Kidney capillary endothelial cell (primary cell): Measurements from ENCODE around the gene CALR.
A peak's percentile ranks its signal among the peaks of the same experiment; 100 is the strongest.
"Not testable (repeated sequence)": the region's sequence is repeated elsewhere in the genome, so short reads cannot be mapped to it uniquely, and the experiment has no call there.

Experiments used
- DNase-seq: peaks from one replicate; pipeline ENCODE4 v3.0.0-alpha.2; 2018; ENCODE audit warnings: low spot score

Gene CALR

DNA sequence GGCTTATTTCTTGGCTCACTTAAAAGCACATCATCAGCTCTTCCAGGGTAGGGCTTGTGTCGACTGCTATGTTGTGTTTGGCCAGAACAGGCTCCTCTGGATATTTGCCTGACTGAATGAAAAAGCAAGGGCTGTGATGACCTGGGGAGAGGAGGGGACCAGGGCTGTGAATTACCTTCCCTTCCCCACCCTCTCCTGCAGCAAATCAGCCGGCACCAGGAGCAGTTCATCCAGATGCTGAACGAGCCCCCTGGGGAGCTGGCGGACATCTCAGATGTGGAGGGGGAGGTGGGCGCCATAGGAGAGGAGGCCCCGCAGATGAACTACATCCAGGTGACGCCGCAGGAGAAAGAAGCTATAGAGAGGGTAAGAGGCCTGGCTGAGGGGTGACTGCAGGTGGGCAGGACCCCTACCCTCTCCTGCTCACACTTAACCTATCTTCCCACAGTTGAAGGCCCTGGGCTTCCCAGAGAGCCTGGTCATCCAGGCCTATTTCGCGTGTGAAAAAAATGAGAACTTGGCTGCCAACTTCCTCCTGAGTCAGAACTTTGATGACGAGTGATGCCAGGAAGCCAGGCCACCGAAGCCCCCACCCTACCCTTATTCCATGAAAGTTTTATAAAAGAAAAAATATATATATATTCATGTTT lies 14.2 kb downstream of the CALR start:
- DNase-seq = peak; percentile 89

DNA sequence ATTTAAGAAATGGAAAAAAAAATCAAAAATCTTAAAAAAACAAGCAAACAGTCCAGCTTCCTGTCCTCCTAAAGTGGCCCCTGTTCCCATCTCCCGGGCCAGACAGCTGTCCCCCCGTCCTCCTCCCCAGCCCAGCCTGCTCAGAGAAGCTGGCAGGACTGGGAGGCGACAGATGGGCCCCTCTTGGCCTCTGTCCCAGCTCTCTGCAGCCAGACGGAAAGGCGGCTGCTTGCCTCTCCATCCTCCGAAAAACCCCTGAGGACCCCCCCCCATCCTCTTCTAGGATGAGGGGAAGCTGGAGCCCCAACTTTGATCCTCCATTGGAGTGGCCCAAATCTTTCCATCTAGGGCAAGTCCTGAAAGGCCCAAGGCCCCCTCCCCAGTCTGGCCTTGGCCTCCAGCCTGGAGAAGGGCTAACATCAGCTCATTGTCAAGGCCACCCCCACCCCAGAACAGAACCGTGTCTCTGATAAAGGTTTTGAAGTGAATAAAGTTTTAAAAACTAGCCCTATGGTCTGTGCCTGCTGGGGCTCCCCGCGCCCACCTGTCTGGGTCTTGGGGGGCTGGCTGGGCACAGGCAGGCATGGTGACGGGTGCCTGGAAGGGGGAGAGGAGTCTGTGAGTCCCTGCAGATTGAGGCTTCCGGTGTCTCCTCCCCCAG lies 14.9 kb downstream of the CALR start:
- no peak for DNase-seq

GRCh38 chr19:12953799-12954611 lies 15.6 kb downstream of the CALR start:
- no peak for DNase-seq

DNA sequence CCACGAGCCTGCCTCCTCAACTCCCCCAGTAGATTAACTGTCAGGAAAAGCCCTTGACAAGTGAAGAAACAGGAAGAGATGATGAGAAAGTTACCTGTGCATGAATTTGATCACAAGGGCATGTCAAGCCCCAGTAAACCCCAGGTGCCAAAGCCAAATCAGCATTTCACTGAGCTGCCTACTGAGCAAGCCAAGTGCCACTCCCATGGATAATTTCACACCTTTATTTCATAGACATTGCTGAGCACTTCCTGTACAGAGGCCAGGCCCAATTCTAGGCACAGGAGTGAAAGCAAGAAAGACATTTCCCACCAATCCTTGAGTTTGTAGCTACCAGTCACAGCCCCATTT lies 16.2 kb downstream of the CALR start:
- DNase-seq = no peak

GRCh38 chr19:12955575-12955974 lies 17.2 kb downstream of the CALR start:
- not testable (repeated sequence) for DNase-seq

GRCh38 chr19:12955996-12956395 lies 17.6 kb downstream of the CALR start:
- no peak for DNase-seq

GRCh38 chr19:12956446-12957388 lies 18.3 kb downstream of the CALR start, which contains the start of gene GADD45GIP1:
GADD45GIP1 (minus strand) TSS chr19:12957223; CDS start chr19:12957212, 11 bp downstream.
- DNase-seq = no peak

- not testable (repeated sequence) for DNase-seq
Observed at GRCh38 chr19:12957389-12957952, 19.1 kb downstream of the CALR start.

DNA sequence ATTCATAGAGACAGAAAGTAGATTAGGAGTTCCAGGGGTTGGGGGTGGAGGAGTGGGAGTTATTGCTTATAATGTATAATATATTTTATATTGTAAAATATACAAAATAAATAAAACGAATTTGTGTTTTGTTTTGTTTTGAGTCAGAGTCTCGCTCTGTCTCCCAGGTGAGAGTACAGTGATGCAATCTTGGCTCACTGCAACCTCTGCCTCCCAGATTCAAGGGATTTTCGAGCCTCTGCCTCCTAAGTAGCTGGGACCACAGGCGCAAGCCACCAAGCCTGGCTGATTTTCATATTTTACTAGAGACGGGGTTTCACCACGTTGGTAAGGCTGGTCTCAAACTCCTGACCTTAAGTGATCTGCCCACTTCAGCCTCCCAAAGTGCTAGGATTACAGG lies 21.1 kb downstream of the CALR start:
- DNase-seq = no peak

DNA sequence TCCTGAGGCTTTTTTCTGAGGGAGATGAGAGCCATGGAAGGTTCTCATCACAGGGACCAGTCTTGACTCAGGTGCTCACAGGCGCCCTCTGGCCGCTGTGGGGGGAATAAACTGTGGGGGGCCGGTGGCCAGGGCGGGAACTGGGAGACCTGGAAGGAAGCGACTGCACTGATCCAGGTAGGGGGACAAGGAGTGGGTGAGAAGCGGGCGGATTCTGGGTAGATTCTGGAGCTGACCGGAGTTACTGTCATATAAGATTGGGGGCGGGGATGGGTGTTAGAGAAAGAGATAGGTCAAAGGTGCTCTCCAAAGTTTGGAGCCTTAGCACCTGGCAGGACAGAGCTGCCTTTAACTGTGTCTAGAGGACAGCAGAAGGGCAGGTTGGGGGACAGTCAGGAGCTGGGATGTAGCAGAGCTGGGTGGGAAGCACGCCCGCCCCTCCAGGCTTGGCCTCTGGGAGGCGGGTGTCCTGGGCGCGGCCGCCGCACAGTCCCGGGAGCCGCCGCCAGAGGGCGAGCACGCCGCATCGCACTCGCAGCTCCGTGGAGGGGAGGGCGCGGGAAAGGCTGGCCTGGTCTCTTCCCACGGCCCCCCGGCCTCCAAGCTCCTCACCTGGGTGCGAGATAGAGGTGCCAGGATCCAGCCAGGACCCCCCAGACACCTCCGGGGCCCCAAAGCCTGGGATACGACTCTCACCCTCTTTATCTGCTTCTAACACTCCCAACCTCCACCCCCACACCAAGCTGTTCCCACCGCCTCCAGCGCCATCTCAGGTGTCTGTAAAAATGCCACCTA lies 26.8 kb downstream of the CALR start:
- peak; percentile 74 for DNase-seq

- no peak for DNase-seq
Observed at GRCh38 chr19:12965812-12966135, 27.4 kb downstream of the CALR start.

DNA sequence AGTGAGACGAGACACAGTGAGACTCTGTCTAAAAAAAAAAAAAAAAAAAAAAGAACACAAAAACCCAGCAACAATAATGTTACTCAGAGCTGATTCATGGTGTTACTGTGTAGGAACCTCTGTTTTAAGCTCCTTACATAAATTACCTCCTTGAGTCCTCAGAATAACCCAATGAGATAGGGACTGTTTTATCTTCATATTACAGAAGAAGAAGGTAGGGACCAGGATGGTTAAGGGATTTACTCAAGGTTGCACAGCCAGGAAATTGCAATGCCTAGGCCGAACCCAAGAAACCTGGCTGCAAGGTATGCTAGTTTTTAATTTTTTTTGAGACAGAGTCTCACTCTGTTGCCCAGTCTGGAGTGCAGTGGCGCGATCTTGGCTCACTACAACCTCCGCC lies 29.5 kb downstream of the CALR start:
- DNase-seq = no peak

DNA sequence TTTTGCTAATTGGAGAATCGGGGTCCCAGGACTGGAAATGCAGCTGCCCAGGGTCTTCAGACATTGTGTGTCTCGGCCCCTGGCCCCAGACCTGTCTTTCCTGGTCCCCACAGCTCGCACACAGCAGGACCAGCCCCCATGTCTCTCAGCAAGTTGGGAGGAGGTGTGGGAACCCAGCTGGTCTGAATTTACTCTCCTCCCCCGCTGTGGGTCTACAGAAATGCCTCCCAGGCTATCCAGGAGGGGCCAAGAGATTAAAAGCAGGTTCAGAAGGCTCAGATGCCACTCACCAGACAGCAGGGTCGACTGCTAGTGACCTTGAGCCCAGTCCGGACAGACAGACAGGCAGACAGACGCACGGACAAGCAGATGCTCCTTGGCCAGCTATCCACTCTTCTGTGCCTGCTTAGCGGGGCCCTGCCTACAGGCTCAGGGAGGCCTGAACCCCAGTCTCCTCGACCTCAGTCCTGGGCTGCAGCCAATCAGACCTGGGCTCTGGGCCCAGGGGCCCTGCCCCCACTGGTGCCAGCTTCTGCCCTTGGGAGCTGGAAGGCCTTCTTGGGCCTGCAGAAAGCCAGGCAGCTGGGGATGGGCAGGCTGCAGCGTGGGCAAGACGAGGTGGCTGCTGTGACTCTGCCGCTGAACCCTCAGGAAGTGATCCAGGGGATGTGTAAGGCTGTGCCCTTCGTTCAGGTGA lies 31.0 kb downstream of the CALR start, which contains the start of gene DAND5:
DAND5 (plus strand) TSS at position 285 of the 697 bp plus-strand sequence; CDS start at position 370, 85 bp downstream.
- no peak for DNase-seq

GRCh38 chr19:12970070-12970820 lies 31.8 kb downstream of the CALR start:
- no peak for DNase-seq

DNA sequence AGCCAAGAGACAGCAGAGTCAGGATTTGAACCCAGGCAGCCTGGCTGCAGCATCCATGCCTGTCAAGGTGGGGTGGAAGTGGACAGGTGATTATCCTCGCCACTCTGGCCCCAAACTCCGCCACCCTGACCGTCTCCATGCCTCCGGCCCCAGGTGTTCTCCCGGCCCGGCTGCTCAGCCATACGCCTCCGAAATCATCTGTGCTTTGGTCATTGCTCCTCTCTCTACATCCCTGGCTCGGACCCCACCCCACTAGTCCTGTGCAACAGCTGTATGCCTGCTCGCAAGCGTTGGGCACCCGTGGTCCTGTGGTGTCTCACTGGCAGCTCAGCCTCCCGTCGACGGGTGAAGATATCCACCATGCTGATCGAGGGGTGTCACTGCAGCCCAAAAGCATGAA lies 34.8 kb downstream of the CALR start:
- no peak for DNase-seq

DNA sequence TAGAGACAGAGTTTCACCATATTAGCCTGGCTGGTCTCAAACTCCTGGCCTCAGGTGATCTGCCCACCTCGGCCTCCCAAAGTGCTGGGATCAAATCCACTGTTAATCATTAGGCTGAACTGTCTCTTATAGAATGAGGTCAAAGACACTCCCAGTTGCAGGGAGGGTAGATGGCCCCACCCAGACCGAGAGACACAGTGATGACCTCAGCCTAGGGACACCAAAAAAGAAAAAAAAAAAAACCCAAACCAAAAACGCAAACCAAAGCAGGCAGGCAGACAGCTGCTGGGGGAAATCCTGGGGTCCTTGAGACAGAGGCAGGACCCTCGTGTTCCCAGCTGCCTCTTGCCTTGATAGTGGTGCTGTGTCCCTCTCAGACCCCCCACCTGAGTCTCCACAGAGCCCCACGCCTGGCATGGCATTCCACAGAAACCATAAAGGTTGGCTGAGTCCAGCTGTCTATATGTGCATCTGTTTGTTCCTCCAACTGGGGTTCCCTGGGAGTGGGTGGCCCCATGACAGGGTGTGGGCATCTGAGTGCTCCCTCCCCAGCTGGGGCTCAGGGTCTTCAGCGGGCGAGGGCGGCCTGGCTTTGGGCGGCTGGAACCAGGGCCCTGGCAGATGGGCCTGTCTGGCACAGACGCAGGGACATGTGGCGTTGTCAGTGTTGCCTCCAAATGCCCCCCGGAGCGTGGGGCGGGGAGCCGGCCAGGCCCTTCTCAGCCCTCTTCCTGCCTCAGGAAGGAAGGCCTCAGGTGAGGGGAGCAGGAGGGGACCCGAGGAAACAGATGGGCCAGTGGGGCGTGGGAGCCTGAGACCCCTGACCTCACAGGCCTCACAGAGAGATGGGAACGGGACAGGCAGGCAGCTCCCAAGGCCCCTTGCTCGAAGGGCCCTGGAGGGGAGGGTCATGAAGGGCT lies 36.2 kb downstream of the CALR start:
- no peak for DNase-seq

DNA sequence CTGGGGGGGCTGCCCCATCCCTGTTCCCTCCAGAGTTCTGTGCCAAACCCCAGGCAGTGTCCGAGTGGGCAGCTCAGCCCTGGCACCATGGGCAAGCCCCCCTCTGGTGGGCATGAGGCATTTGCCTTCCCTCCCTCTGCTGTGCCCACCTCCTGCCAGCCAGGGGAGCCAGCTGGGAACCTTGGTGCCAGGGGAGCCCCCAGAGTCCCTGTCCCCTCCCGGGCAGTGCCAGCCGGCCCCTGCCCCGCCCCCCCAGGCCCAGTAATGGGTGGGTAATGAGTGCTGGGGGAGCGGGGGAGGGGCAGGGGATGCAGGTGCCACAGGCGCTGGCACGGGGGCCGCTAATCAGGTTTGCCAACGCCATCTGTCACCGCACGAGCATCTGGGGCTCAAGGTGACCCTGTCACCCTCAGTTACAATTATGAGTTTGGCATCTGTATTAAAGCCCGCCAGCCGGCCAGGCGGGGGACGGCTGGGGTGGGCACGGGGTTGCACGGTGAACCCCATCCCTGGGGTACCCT lies 36.9 kb downstream of the CALR start:
- DNase-seq = no peak

GRCh38 chr19:12976109-12976508 lies 37.7 kb downstream of the CALR start:
- not testable (repeated sequence) for DNase-seq
